Kidney epithelial cell (primary cell): Measurements from ENCODE around the gene CCDC106. TPM values are rescaled to one million over a fixed set of nuclear protein-coding genes. Genes with fewer than 3 reads are reported as not detected.

ENCODE experiments used
- DNase-seq: peaks from one replicate; pipeline ENCODE4 v3.0.0-alpha.2; 2010; ENCODE audit warnings: low read depth
- H3K27me3 ChIP-seq: 2 replicates; pipeline ENCODE4 v1.6.0; 2011; ENCODE audit warnings: low read length; ENCODE audit not compliant: control insufficient read depth, insufficient read depth
- H3K36me3 ChIP-seq: 2 replicates; pipeline ENCODE4 v1.5.1; 2011; ENCODE audit warnings: low read length; ENCODE audit not compliant: control insufficient read depth, insufficient read depth
- H3K4me3 ChIP-seq: 2 replicates; pipeline ENCODE4 v1.5.1; 2011; ENCODE audit warnings: low read depth, mild to moderate bottlenecking, control low read depth, low read length
- CTCF ChIP-seq: IDR thresholded peaks from 2 replicates; pipeline ENCODE4 v1.5.1; 2011; ENCODE audit warnings: mild to moderate bottlenecking, moderate library complexity, low read length, control low read depth, inconsistent platforms; ENCODE audit not compliant: insufficient read depth, poor library complexity, severe bottlenecking
- total RNA-seq: library from RNA; depleted of rRNA; stranded (reverse); fragments of >200 nt; gene quantifications from 2 replicates; pipeline ENCODE4 v1.2.3, GENCODE V29; 2015

CCDC106 gene
- total RNA-seq, 1 donor from 2014 or later, result 12.2 TPM

DNA sequence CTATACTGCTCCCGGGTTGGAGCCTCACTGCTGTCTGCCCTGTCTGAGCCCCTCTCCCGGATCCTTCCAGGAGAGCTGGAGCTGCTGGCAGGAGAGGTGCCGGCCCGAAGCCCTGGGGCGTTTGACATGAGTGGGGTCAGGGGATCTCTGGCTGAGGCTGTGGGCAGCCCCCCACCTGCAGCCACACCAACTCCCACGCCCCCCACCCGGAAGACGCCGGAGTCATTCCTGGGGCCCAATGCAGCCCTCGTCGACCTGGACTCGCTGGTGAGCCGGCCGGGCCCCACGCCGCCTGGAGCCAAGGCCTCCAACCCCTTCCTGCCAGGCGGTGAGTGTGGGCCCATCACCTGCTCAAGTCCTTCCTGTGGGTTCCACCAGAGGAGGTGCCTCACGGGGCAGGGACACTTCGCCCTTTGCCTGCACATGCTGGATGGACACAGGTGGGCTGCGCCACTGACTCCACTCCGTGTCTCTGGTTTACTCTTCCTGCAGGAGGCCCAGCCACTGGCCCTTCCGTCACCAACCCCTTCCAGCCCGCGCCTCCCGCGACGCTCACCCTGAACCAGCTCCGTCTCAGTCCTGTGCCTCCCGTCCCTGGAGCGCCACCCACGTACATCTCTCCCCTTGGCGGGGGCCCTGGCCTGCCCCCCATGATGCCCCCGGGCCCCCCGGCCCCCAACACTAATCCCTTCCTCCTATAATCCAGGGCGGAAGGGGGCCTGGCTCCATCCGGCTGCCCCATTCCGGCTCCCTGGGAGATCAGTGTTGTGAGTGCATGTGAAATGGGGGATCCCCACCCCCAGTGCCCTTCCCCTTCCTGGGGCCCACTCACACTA, 46.9 kb downstream of the CCDC106 start:
- no peak for TF ChIP-seq CTCF
- Histone ChIP-seq H3K27me3 (no peaks in the 10 kb centered on the region), H3K36me3 (peaks cover 1% of the 10 kb centered on the region), H3K4me3 (no peak overlapping the region)
- no peak for DNase-seq

DNA sequence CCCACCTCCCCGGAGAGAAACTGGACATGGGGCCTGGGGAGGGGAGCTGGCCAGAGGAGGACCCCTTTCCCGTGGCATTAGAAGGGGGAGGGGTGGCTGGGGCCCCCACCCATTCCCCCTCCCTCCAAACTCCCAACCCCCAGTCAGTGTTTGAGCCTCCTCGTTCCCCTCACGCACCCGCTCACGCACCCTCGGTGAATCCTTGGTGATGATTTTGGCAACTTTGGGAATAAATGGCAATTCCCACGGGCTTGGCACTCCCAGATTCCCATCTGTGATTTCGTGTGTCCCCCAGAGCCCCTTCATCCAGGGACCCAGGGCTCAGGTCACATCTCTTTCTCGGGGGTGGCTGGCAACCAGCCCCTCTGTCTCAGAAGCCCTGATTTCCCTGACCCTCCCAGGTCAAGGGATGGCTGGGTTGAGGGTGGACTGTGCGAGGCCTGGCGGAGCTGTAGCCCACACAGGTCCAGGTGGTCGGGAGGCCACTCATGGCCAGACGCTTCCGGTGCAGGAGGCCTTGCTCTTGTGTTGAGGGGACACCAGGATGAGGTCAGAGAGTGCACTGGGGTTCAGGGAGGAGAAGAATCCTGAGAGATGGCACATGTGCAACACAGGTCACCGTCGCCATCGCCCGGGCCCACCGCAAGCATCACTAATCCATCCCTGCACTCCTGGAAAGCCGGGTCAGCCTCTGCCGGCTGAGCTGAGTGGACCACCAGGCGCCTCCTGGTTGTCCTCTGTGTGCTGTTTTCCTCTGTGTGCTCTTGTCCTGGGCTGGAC, 47.7 kb downstream of the CCDC106 start:
- H3K36me3 ChIP-seq, result no peaks in the 10 kb centered on the region
- no peaks in the 10 kb centered on the region for H3K27me3 ChIP-seq
- no peak overlapping the region for H3K4me3 ChIP-seq
- TF ChIP-seq CTCF, result no peak
- no peak for DNase-seq

- H3K4me3 ChIP-seq, result no peak overlapping the region
- H3K36me3 ChIP-seq, result no peaks in the 10 kb centered on the region
- H3K27me3 ChIP-seq, result no peaks in the 10 kb centered on the region
- DNase-seq, result no peak
- no peak for TF ChIP-seq CTCF
These were observed 48.5 kb downstream of the CCDC106 start for GRCh38 chr19:55696301-55697068.

GRCh38 chr19:55697069-55697440, 49.0 kb downstream of the CCDC106 start:
- no peak for TF ChIP-seq CTCF
- Histone ChIP-seq H3K27me3 (no peaks in the 10 kb centered on the region), H3K36me3 (no peaks in the 10 kb centered on the region), H3K4me3 (no peak overlapping the region)
- DNase-seq, result no peak

- no peak for DNase-seq
- H3K27me3 ChIP-seq, result no peaks in the 10 kb centered on the region
- TF ChIP-seq CTCF, result no peak
- no peaks in the 10 kb centered on the region for H3K36me3 ChIP-seq
- H3K4me3 ChIP-seq, result no peak overlapping the region
These were observed 49.7 kb downstream of the CCDC106 start for GRCh38 chr19:55697698-55698097.
